T-helper 2 cell treated with Interferon-gamma antibody and Interleukin-4, amounts not matched to agents 5 μg/mL and 100 μg/mL, for 36 hours (primary cell): ENCODE results near the gene RABL3.
"Not testable (repeated sequence)": the region's sequence is repeated elsewhere in the genome, so short reads cannot be mapped to it uniquely, and the experiment has no call there.

Experiments
- DNase-seq: peaks from one replicate; pipeline ENCODE4 v3.0.0; 2021; ENCODE audit warnings: low spot score
- H3K27ac Mint-ChIP-seq: one replicate; pipeline ENCODE4 v1.8.0; 2021; ENCODE audit warnings: mild to moderate bottlenecking, mixed read lengths
- H3K27me3 Mint-ChIP-seq: one replicate; pipeline ENCODE4 v1.8.0; 2021; ENCODE audit warnings: low read depth, mixed read lengths
- H3K36me3 Mint-ChIP-seq: one replicate; pipeline ENCODE4 v1.8.0; 2021; ENCODE audit warnings: low read depth, mixed read lengths
- H3K4me1 Mint-ChIP-seq: one replicate; pipeline ENCODE4 v1.8.0; 2021; ENCODE audit warnings: low read depth, mixed read lengths
- H3K4me3 Mint-ChIP-seq: one replicate; pipeline ENCODE4 v1.8.0; 2022; ENCODE audit warnings: mild to moderate bottlenecking, moderate library complexity, mixed read lengths
- H3K9me3 Mint-ChIP-seq: one replicate; pipeline ENCODE4 v1.8.0; 2021; ENCODE audit warnings: mixed read lengths

RABL3 gene

DNA sequence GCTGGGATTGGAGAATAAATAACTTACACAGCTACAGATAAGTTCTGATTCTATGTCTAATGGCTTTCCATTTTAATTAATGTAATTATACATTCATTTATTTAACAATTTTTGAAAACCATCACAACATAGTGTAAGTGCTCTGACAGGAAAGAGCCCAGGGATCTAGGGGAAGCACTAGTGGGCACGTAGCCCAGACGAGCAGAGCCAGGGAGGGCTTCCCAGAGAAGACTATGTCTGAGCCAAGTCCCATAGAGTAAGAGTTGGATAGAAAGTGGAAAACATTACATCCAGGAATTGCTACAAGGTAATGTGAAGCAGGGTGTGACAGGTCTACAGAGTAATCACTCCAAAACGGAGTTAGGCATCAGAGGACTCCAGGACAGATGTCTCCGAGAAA lies 57.4 kb downstream of the RABL3 start:
- no peaks in the 10 kb centered on the region for H3K9me3 Mint-ChIP-seq
- H3K4me1 Mint-ChIP-seq: no peaks in the 10 kb centered on the region
- no peak overlapping the region for H3K4me3 Mint-ChIP-seq
- H3K27ac Mint-ChIP-seq: no peak overlapping the region
- peaks cover 3% of the 10 kb centered on the region for H3K36me3 Mint-ChIP-seq
- no peaks in the 10 kb centered on the region for H3K27me3 Mint-ChIP-seq
- DNase-seq: no peak

DNA sequence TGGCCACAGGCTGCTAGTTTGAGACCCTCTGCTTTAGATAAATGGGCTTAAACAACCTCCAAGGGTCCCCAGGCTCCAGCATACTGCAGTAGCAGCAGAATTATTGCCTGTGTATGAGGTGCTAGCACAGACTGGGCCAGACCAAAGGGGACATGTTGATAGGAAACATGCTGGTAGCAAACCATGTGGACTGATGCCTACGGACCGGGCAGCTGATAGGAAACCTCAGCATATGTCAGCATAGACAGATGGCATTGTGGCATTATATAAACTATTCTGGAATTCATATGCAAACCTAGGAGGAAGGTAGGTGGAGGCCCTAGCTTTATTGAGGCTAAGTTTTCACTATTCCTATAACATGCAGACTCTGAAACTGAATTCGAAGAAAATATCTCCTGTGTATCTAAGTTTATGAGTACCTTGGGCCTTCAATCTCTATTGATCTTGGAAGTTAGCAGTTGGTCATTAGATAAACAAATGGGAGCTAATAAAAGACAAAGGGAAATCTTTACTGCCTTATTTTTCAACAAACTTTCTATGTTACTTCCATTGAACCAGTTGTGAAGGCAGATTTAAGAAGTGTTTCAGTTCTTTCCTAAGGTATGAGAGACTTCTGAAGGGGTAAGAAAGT lies 58.5 kb downstream of the RABL3 start:
- H3K9me3 Mint-ChIP-seq: no peaks in the 10 kb centered on the region
- DNase-seq: no peak
- H3K4me3 Mint-ChIP-seq: no peak overlapping the region
- no peak overlapping the region for H3K27ac Mint-ChIP-seq
- peaks cover 5% of the 10 kb centered on the region for H3K4me1 Mint-ChIP-seq
- no peaks in the 10 kb centered on the region for H3K27me3 Mint-ChIP-seq
- H3K36me3 Mint-ChIP-seq: peaks cover 3% of the 10 kb centered on the region

DNA sequence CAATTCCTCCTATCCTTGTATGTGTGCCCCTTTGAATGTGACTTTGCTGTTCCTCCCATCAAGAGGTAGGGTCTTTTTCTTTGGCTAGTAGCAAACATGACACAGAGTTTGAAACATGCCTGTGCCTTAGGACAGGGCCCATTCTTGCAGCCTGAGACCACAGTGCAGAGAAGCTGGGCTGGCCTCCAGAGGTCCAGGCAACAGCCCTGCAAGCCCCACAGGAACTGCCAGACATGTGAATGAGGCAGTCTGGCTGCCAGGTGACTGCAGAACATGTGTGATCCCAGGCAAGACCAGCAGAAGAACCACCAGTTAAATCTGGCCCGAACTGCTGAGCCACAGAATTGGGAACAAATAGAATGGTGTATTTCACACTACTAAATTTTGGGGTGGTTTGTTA lies 59.1 kb downstream of the RABL3 start:
- Mint-ChIP-seq H3K27me3 (no peaks in the 10 kb centered on the region), H3K9me3 (no peaks in the 10 kb centered on the region), H3K27ac (no peak overlapping the region), H3K4me1 (peaks cover 11% of the 10 kb centered on the region), H3K4me3 (no peak overlapping the region), H3K36me3 (peaks cover 3% of the 10 kb centered on the region)
- DNase-seq: no peak

DNA sequence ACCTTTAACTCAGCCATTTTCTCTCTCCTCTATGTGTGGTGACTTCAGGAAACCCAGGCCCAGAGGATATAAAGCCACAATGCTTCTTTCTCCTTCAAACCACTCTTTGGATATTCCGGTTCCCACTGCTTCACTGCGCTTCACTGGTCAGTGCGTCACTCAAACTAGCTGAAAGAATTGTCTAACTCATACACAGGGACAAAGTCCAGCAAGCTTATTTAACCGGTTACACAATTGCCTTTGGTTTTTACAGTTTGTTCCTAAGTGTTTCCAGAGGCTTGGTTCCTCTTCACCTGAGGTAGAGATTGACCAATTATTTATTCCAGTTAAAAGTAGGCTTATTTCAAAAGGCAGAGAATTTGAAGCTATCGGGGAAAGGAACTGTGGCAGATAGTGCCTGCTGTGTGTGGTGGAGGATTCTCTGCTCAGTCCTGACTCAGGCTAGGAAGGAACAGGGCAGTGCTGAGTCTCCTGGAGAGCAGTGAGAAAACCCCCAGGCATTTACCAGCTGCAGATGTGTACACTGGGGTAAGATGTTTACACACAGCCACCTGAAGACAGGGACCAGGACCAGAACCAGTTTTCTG lies 60.1 kb downstream of the RABL3 start, which contains the start of gene HGD:
TSS of gene HGD (minus strand) at position 145 of the 587 bp plus-strand sequence. CDS start at position 17, 128 bp downstream.
- Mint-ChIP-seq H3K36me3 (peaks cover 3% of the 10 kb centered on the region), H3K4me1 (peaks cover 12% of the 10 kb centered on the region), H3K9me3 (no peaks in the 10 kb centered on the region), H3K27me3 (no peaks in the 10 kb centered on the region), H3K27ac (no peak within 1 kb of the TSS), H3K4me3 (no peak within 1 kb of the TSS)
- no peak for DNase-seq

DNA sequence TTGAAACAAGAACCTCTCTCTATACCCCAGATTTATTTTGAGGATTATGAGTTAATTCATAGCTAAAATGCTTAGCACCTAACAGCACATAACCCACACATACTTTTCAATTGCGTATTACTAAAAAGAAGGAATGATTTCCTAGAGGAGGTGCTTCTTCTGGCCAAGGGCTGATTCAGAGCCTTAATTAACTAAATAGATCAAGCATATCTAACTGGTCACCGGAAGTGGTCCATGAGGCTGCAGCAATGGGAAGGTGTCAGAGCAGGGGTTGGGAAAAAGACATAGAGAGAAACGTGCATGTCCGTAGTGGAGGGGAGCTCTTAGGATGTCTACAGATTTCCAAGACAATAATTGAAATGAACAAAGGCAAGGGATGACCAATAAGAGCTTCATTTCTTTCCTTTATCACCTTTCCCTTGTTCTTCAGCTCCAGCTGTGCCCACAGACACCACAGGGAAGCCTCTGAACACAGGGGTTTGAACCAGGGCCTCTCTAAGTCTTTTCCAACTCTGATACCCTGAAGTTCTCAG lies 60.7 kb downstream of the RABL3 start:
- peaks cover 3% of the 10 kb centered on the region for H3K36me3 Mint-ChIP-seq
- H3K27me3 Mint-ChIP-seq: peaks cover 2% of the 10 kb centered on the region
- peaks cover 12% of the 10 kb centered on the region for H3K4me1 Mint-ChIP-seq
- H3K9me3 Mint-ChIP-seq: no peaks in the 10 kb centered on the region
- DNase-seq: no peak
- H3K4me3 Mint-ChIP-seq: no peak overlapping the region
- no peak overlapping the region for H3K27ac Mint-ChIP-seq

DNA sequence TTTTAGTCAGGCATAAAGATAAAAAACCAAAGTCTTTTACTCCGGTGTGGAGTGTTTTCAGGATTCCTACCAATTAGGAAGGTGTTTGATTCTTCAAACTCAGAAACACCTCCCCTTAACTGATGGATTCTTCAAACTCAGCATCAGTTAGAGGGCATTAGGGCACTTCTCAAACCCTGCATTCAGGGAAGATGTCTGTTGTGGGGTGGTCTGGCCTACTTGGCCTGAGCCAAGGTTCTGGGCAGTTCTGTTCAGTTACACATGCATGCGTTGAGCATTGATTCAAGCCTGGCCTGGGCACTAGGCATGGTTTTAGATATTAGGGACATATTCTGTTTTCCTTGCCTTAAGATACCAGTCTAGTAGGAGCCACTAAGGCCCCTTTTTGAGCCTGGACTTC lies 61.3 kb downstream of the RABL3 start:
- Mint-ChIP-seq H3K27ac (no peak overlapping the region), H3K36me3 (peaks cover 3% of the 10 kb centered on the region), H3K4me1 (peaks cover 12% of the 10 kb centered on the region), H3K9me3 (no peaks in the 10 kb centered on the region), H3K27me3 (peaks cover 2% of the 10 kb centered on the region), H3K4me3 (no peak overlapping the region)
- DNase-seq: no peak

DNA sequence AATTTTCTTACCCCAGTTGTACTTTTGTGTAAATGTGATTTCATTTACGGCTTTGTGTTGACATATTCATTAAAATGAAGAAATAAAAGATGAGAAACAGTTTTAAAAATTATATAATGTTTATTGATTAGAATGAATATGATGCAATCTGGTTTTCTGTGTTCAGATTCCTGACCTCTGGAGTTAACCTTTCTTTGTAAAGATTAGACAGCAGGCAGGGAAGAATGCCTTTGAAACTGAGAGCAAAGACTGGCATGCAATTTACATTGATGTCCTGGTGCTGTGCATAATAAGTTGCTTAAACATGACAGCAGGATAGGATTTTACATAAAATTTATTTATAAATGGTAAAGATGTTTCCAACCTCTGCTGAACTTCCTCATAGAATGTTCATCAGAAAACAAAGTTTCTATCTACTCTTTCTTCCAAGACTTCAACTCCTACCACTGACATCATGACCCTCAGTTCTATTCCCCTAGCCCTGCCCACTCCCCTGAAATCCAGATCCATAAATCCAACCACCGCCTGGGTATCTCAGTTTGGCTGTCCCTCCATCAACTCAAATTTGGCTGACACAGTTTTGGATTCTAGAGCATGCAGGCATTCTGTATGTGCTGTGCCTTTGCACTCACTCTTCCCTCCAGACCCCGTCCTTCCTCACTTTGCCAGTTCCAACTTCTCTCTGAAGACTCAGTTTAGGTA lies 62.0 kb downstream of the RABL3 start:
- Mint-ChIP-seq H3K9me3 (no peaks in the 10 kb centered on the region), H3K27me3 (peaks cover 2% of the 10 kb centered on the region), H3K27ac (no peak overlapping the region), H3K4me1 (peaks cover 12% of the 10 kb centered on the region), H3K36me3 (peaks cover 3% of the 10 kb centered on the region), H3K4me3 (no peak overlapping the region)
- DNase-seq: no peak

DNA sequence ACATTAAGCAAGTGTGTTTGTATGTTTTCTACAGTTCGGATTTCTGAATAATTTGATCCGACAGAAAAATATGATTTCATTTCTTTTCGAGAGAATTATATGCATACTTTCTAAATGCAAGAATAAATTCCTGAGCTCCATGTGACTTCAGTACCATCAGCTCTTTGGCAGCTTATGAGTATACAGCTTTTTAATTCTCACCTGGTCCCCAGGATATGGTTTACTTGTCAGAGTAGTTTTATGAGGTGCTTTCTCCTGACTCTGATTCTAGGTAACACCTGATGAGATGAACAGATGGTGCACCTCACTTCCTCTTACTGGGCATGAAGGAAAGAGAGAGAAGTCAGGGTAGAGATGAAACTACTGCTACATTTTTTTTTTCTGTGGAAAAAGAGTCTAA lies 63.3 kb downstream of the RABL3 start:
- H3K4me1 Mint-ChIP-seq: peaks cover 12% of the 10 kb centered on the region
- H3K9me3 Mint-ChIP-seq: no peaks in the 10 kb centered on the region
- no peak overlapping the region for H3K4me3 Mint-ChIP-seq
- DNase-seq: no peak
- no peaks in the 10 kb centered on the region for H3K36me3 Mint-ChIP-seq
- H3K27ac Mint-ChIP-seq: no peak overlapping the region
- H3K27me3 Mint-ChIP-seq: peaks cover 2% of the 10 kb centered on the region

DNA sequence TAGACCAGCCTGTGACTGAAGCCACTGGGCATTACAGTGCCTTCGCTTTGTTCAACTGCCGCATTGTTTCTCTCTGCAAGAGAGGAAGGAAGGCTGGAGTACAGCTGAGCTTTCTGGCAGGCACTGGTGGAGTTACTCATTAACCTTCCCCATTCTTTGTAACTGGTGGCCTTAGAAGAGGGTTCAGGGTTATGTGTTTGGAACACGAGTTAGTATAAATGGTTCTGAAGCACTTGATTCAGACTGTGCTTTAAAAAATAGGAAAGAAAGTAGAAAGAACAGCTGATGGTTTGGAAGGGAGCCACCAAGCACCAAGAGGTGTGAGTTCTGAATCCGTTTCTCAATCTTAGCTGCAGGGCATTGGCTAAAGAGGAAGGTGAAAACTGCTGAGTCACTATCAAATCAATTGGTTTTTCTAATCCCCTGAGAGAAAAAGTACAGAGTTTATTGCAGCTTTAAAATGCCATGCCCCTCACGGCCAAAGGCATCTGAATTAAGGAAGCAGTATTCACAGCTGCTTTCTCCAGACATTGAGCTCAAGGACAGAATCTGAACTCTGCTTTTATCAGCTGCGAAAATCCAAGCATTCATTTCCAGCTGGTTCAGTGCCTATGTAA lies 63.9 kb downstream of the RABL3 start:
- H3K9me3 Mint-ChIP-seq: no peaks in the 10 kb centered on the region
- H3K36me3 Mint-ChIP-seq: no peaks in the 10 kb centered on the region
- H3K4me1 Mint-ChIP-seq: peaks cover 12% of the 10 kb centered on the region
- H3K4me3 Mint-ChIP-seq: no peak overlapping the region
- DNase-seq: no peak
- no peak overlapping the region for H3K27ac Mint-ChIP-seq
- H3K27me3 Mint-ChIP-seq: peaks cover 2% of the 10 kb centered on the region

DNA sequence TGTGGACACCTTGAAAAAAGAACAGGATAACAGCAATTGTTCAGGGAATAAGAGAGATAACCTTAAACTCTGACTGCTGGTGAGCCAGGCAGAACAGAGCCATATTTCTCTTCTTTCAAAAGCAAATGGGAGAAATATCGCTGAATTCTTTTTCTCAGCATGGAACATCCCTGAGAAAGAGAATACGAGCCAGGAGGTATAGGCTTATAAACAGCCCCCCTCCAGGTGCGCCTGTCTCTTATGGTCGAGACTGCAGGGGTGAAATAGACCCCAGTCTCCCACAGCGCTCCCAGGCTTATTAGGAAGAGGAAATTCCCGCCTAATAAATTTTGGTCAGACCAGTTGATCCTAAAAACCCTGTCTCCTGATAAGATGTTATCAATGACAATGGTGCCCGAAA lies 65.1 kb downstream of the RABL3 start:
- H3K4me1 Mint-ChIP-seq: peaks cover 12% of the 10 kb centered on the region
- not testable (repeated sequence) for H3K27me3 Mint-ChIP-seq, H3K9me3 Mint-ChIP-seq, DNase-seq, H3K36me3 Mint-ChIP-seq, H3K4me3 Mint-ChIP-seq, H3K27ac Mint-ChIP-seq

DNA sequence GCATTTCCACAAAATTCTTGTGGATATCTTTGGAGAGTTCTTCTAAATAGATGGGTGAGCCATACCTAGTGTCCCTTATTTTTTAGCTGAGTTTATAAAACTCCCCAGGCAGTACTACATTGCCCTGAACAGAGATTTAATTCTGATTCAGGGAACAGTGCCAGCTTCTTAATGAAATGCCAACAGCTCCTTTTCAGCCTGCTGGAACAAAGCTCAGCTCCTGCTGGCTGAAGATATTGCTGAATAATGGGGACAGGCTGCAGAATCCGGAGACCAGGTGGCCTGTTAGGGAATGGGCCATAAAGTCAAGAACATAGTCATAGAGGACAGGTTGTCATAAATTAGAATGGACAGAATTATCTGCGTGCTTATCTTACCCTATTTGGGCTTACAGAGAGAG lies 69.2 kb downstream of the RABL3 start:
- no peak for DNase-seq
- H3K4me1 Mint-ChIP-seq: peaks cover under 1% of the 10 kb centered on the region
- no peak overlapping the region for H3K4me3 Mint-ChIP-seq
- peaks cover 2% of the 10 kb centered on the region for H3K27me3 Mint-ChIP-seq
- H3K27ac Mint-ChIP-seq: no peak overlapping the region
- no peaks in the 10 kb centered on the region for H3K9me3 Mint-ChIP-seq
- no peaks in the 10 kb centered on the region for H3K36me3 Mint-ChIP-seq

DNA sequence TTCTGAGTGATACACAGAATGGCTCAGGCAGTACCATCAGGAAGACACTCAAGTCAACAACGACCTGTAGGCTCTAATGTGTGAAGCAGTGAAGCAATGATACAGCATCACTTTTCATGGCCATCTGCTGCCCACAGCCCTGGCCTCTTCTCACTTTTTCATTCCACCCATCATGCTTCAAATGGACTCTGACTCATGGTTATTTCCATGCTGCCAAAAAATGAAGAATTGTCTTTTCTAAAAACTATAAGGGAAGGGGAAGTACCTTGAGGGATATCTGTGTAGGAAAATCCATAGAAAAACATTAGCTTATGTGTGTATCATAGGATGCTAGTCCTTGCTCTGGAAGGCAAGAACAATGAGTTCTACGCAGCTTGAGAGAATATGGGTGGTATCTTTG lies 71.7 kb downstream of the RABL3 start:
- Mint-ChIP-seq H3K9me3 (no peaks in the 10 kb centered on the region), H3K36me3 (no peaks in the 10 kb centered on the region), H3K27me3 (peaks cover 2% of the 10 kb centered on the region), H3K4me1 (no peaks in the 10 kb centered on the region), H3K4me3 (no peak overlapping the region), H3K27ac (no peak overlapping the region)
- DNase-seq: no peak

DNA sequence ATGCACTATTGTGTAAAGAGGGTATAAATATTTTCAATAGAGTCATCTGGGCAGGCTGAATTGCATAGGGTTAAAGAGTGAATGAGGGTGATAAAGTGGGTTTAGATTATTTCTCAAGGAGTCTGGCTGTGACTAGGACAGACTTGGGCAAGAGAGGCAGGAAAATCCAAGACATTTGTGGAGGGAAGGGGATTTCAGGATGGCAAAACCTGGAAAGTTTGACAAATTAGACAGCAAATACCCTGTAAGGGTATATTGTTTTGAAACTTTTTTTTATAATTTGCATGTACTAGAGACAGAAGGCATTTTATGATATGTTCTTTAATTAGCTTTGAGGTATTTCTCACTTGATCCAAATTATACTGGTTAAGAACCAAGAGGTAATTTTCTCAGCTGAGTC lies 77.4 kb downstream of the RABL3 start:
- Mint-ChIP-seq H3K36me3 (no peaks in the 10 kb centered on the region), H3K4me3 (no peak overlapping the region)

DNA sequence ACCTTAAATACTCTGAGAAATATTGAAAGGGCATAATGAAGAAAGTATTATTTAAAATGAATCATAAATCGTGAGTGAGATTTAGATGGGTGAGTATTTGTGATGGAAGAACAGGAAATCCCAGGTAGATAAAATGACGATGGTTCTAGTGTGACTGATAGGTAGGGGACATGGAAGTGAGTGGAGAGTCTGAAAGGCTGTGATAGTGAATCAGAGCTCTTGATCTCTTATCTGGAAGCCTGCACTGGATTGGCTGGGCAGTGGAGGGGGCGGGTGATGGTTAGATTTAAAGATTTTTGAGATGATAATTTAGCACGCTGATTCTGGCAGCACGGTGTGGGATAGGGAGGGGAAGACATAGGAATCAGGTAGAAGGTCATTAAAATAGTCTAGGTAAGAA lies 80.4 kb downstream of the RABL3 start:
- Mint-ChIP-seq H3K4me1 (no peaks in the 10 kb centered on the region), H3K4me3 (no peak overlapping the region), H3K27ac (no peak overlapping the region), H3K36me3 (no peaks in the 10 kb centered on the region), H3K9me3 (no peaks in the 10 kb centered on the region), H3K27me3 (peaks cover 8% of the 10 kb centered on the region)
- DNase-seq: no peak

More for the DNA sequence above, 77.4 kb downstream of the RABL3 start:
- H3K27me3 Mint-ChIP-seq: peaks cover 8% of the 10 kb centered on the region
- no peak overlapping the region for H3K27ac Mint-ChIP-seq
- H3K9me3 Mint-ChIP-seq: no peaks in the 10 kb centered on the region
- DNase-seq: no peak
- no peaks in the 10 kb centered on the region for H3K4me1 Mint-ChIP-seq
